Activated CD4-positive, alpha-beta T cell treated with anti-CD3 and anti-CD28 coated beads for 4 hours (primary cell): ENCODE results near the gene ERVFRD-1.
"Not testable (repeated sequence)": the region's sequence is repeated elsewhere in the genome, so short reads cannot be mapped to it uniquely, and the experiment has no call there.

Experiments used
- DNase-seq, 2 donors: peaks; one replicate each; pipeline ENCODE4 v3.0.0-alpha.2; 2020

ERVFRD-1 gene

GRCh38 chr6:11087141-11087812 lies 24.2 kb downstream of the ERVFRD-1 start:
- DNase-seq = not testable (repeated sequence)

GRCh38 chr6:11085758-11086435 lies 25.6 kb downstream of the ERVFRD-1 start:
- no peak for DNase-seq

- DNase-seq = no peak
These were observed 27.6 kb downstream of the ERVFRD-1 start for GRCh38 chr6:11083956-11084355.

- DNase-seq = no peak
These were observed 28.0 kb downstream of the ERVFRD-1 start for GRCh38 chr6:11083491-11083890.

DNA sequence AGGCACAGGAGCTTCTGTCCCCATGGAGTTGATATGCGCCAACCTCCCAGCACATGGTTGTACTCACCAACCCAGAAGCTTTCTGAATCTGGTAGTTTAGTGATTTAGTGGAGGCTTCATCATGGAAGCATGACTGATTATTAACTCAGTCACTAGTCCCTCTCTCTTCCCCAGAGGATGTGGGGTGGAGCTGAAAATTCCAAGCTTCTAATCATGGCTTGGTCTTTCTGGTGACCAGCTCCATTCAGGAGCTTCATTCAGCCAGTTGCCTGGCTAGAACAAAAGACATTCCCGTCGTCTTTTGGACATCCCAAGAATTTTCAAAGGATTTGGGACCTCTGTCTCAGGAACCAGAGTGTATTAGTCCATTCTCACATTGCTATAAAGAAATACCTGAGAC lies 31.2 kb downstream of the ERVFRD-1 start:
- no peak for DNase-seq

GRCh38 chr6:11078266-11078665 lies 33.3 kb downstream of the ERVFRD-1 start:
- DNase-seq = no peak

- no peak for DNase-seq
These were observed 35.0 kb downstream of the ERVFRD-1 start for GRCh38 chr6:11076540-11076939.

DNA sequence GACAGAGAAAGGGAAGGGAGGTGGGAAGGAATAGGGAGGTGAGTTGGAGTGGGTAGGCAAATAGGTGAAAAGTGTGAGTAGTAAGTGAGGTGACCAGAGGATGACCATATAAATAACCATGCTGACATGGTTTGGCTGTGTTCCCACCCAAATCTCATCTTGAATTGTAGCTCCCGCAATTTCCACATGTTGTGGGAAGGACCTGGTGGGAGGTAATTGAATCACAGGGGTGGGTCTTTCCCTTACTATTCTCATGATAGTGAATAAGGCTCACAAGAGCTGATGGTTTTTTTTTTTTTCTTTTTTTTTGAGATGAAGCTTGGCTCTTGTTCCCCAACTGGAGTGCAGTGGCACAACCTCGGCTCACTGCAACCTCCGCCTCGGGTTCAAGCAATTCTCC lies 39.4 kb downstream of the ERVFRD-1 start:
- no peak for DNase-seq

- DNase-seq = no peak
These were observed 41.8 kb downstream of the ERVFRD-1 start for GRCh38 chr6:11069760-11070159.

- DNase-seq = no peak
These were observed 44.2 kb downstream of the ERVFRD-1 start for GRCh38 chr6:11067348-11067747.

- no peak for DNase-seq
These were observed 44.8 kb downstream of the ERVFRD-1 start for GRCh38 chr6:11066505-11067347.

DNA sequence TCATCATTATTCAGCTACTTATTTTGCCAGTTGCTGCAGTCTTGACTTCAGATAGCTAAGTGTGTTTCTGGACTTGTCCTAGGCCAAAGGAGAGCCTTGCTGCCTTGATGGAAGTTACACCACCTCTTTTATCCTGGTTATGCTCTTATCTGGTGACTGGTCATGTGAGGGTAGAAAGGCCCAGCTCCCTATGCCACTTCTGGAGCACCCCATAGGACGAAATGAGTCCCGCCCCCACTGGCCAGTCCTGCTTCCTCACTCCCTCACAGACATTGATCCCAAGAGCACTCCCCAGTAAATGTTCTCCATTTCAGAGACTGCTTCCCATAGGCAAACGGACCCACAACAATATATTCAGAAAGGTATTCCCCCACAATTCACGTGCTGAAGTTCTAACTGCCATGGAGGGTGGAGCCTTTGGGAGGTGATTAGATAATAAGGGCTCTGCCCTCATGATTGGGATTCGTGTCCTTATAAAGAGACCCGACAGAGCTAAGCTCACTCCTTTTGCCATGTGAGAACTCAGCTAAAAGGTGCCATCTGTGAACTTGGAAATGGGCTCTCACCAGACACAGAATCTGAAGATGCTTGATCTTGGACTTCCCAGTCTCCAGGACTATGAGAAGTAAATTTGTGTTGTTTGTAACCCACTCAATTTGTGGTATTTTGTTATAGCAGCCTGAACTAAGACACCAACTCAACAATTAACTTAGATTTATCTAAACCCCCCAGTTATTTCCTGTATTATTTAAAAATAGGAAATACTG lies 45.9 kb downstream of the ERVFRD-1 start:
- no peak for DNase-seq

DNA sequence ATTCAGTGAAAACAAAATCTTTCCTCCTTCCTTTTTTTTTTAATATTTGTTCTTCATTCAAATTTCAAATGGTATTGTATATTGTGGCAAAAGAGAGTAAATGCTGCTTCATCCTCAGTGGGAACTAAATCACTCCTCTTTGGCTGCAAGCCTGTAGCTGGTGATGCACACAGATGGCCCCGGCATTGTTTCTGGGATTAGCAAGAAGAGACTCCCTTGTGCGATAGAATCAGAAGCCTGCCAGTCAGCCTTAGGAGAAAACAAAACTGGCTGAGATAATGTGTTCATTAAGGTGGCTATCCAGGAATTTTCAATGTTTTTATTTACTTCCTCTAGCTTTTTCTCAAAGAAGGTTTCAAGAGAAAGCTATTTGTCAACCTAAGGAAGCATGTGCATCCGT lies 46.7 kb downstream of the ERVFRD-1 start:
- no peak for DNase-seq

DNA sequence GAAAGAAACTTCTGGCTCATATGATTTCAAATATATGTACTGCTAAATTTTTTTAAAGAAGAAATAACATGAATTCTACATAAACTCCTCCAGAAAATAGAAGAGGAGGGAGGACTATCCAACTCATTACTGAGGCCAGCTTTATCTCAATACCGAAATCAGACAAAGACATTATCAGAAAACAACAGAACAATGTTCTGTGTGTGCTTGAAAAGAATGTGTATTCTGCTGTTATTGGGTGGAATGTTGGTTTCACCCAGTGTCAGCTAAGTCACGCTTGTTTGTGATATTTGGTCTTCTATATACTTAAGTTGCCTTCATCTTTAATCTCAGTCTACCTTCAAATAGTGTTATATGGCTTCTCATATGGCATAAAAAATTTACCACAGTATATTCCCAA lies 48.8 kb downstream of the ERVFRD-1 start:
- DNase-seq = no peak

DNA sequence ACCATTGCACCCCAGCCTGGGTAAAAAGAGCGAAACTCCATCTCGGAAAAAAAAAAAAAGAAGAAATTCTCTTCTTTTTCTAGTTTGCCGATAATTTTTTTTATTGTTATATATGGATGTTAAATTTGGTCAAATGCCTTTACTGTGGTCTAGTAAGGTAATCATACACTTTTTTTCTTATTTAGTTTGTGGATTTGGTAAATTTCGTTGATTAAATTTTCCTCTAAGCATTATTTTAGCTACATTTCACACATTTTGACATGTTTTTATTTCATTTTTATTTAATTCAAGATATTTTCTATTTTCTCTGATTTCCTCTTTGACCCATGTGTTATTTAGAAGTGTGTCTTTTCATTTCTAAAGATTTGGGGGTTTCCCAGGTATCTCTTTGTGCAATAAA lies 49.4 kb downstream of the ERVFRD-1 start:
- no peak for DNase-seq

DNA sequence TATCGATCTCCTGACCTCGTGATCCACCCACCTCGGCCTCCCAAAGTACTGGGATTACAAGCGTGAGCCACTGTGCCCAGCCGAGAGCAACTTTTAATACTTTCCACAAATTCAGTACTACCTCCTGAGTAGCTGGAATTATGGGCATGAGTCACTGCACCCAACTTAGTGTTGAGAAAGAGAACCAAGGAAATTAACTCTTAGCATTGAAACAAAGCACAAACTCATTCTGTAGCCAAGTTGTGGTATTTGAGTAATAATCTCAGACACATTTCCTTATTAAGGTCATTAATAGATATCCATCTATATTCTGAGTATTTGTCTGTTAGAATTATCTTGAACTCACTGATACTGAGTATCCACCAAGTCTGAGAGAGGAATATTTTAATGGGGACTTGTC lies 53.1 kb downstream of the ERVFRD-1 start:
- DNase-seq = no peak

- DNase-seq = no peak
These were observed 54.7 kb downstream of the ERVFRD-1 start for GRCh38 chr6:11056871-11057270.

DNA sequence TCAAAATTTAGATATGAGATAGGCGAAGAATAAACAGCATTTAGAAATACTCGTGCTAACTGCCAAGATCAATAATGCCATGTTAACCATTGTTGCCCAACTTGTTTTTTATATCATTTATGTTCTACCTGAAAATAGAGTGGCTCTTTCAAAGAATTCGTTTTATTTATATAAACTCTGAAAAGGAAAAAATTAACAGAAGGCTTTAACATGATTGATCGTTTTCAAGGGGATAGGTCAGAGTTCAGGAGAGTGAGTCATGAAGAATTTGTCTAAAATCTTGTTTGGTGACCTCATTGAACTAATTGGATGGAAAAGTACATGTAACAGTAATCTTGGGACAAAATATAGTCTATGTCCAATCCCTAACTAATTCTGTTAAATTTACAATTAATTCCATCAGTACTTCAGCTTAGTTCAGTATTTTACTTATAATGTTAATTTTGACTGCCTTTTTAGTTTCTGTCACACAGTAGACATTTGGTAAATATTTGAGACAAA lies 56.3 kb downstream of the ERVFRD-1 start:
- DNase-seq = no peak

- no peak for DNase-seq
These were observed 56.8 kb downstream of the ERVFRD-1 start for GRCh38 chr6:11054722-11055121.

DNA sequence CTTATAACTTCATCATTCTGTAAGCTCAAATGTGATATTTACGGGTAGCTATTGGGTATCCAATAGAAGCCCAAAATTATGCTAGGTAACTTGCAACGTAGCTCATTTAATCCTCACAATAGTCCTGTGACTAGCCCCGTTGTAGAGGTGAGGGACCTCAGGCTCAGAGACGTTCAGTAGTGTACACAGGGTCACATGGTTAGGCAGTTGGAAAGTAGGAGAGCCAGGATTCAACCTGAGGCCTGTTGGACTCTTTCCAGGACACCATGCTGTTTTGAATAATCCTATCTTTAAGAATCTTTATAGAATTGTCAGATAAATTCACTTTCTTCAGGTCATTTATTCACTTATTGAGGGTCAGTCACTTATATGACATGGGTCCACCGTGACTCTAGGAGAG lies 58.2 kb downstream of the ERVFRD-1 start:
- no peak for DNase-seq
